HL-60 (cell line): ENCODE results near the gene TSPAN13.

Experiments
- DNase-seq, 2 experiments: peaks; one replicate each; pipeline ENCODE4 v3.0.0-alpha.2; 2010 to 2020; ENCODE audit warnings: low read depth in 1 of 2, low spot score in 1 of 2
- H3K27ac ChIP-seq: fragments of 250-450 bp; sonication (Bioruptor Pico); replicated peaks from 2 replicates; pipeline ENCODE4 v1.5.1; 2020; ENCODE audit warnings: mild to moderate bottlenecking, moderate library complexity
- H3K27me3 ChIP-seq: fragments of 250-450 bp; sonication (Bioruptor Pico); 2 replicates; pipeline ENCODE4 v1.5.1; 2021; ENCODE audit warnings: mild to moderate bottlenecking, moderate library complexity; ENCODE audit not compliant: insufficient read depth, poor library complexity, severe bottlenecking
- H3K4me3 ChIP-seq: replicated peaks from 2 replicates; pipeline ENCODE4 v1.5.1; 2011; ENCODE audit warnings: mild to moderate bottlenecking, control low read depth, low read length; ENCODE audit not compliant: insufficient read depth
- CTCF ChIP-seq: IDR thresholded peaks from one replicate; pipeline ENCODE4 v1.5.1; 2011; ENCODE audit warnings: low read length, control low read depth, inconsistent platforms; ENCODE audit not compliant: insufficient read depth
- GABPA ChIP-seq: IDR thresholded peaks from 2 replicates; pipeline ENCODE4 v1.6.1; 2012; ENCODE audit warnings: low read depth
- POLR2AphosphoS5 ChIP-seq: IDR thresholded peaks from 2 replicates; pipeline ENCODE4 v1.6.1; 2012; ENCODE audit warnings: low read depth
- SPI1 ChIP-seq: IDR thresholded peaks from 2 replicates; pipeline ENCODE4 v1.6.1; 2012; ENCODE audit warnings: low read depth, mild to moderate bottlenecking, borderline replicate concordance
- TF ChIP-seq, protein P1 (sequence below): IDR thresholded peaks from 2 replicates; pipeline ENCODE4 v1.6.1; 2012; ENCODE audit warnings: low read depth; ENCODE audit not compliant: insufficient replicate concordance

The TSPAN13 gene

DNA sequence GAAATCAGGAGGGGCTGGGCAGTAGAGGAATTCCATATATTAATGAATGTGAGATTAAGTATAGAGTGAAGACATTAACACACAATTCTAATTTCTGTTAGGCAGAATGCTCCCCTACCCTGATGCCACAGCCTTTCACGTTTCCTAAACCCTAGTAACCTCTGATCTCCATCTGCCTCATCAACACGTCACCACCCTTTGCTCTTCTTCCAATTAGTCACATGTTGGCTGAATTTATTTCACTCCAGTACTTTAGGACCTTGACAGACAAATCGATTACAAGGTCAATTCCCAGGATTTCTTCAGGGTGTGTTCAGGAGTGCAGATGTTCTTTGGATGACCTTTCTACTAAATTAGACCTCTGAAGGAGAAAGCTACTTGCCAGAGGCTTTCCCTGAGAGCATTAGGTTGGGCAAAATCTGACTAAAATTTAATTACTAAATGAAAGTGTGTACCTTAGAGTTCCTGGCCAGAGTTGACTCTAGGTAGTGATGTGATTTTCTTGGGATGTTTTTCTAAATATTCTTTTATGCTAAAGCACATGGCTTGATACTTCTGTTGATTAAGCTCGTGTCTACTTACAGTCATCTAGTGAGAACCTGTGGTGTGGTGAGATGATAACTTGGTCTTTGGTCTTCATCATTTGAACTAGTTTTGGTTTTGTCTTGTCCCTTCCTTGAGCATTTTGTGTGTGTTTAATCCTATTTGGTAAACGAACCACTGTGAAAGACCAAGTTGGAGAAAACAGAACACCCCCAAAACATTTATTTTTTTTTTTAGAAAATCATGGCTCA lies 38.5 kb downstream of the TSPAN13 start:
- no peak overlapping the region for H3K27ac ChIP-seq
- TF ChIP-seq GABPA (no peak), POLR2AphosphoS5 (no peak), CTCF (no peak), SPI1 (no peak)
- TF ChIP-seq, protein P1, sequence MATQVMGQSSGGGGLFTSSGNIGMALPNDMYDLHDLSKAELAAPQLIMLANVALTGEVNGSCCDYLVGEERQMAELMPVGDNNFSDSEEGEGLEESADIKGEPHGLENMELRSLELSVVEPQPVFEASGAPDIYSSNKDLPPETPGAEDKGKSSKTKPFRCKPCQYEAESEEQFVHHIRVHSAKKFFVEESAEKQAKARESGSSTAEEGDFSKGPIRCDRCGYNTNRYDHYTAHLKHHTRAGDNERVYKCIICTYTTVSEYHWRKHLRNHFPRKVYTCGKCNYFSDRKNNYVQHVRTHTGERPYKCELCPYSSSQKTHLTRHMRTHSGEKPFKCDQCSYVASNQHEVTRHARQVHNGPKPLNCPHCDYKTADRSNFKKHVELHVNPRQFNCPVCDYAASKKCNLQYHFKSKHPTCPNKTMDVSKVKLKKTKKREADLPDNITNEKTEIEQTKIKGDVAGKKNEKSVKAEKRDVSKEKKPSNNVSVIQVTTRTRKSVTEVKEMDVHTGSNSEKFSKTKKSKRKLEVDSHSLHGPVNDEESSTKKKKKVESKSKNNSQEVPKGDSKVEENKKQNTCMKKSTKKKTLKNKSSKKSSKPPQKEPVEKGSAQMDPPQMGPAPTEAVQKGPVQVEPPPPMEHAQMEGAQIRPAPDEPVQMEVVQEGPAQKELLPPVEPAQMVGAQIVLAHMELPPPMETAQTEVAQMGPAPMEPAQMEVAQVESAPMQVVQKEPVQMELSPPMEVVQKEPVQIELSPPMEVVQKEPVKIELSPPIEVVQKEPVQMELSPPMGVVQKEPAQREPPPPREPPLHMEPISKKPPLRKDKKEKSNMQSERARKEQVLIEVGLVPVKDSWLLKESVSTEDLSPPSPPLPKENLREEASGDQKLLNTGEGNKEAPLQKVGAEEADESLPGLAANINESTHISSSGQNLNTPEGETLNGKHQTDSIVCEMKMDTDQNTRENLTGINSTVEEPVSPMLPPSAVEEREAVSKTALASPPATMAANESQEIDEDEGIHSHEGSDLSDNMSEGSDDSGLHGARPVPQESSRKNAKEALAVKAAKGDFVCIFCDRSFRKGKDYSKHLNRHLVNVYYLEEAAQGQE, result no peak
- H3K27me3 ChIP-seq, result no peaks in the 10 kb centered on the region
- DNase-seq, result no peak
- H3K4me3 ChIP-seq, result no peak overlapping the region

DNA sequence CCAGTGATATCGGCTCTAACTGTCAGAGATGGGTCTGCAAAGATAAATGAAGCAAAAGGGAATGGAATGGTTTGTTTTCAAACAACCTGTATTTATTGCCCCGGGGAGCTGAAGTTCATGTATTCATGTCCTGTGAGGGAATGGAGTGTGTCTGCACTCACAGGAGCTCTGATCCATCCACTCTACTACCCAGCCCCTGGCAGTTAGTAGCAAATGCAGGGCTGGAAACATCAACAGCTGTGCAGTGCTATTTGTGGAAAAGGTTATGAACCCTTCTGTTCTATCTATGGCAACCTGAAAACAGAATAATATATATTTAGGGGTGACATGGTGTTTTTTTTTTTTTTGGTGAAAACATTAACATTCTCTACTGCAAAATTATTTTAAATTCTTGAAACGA lies 41.4 kb downstream of the TSPAN13 start:
- H3K27ac ChIP-seq, result no peak overlapping the region
- no peaks in the 10 kb centered on the region for H3K27me3 ChIP-seq
- TF ChIP-seq POLR2AphosphoS5, result no peak
- no peak for TF ChIP-seq GABPA
- TF ChIP-seq, protein P1, result no peak
- no peak for TF ChIP-seq CTCF
- TF ChIP-seq SPI1, result no peak
- H3K4me3 ChIP-seq, result no peak overlapping the region
- no peak for DNase-seq

GRCh38 chr7:16795624-16796023 lies 42.1 kb downstream of the TSPAN13 start:
- H3K27me3 ChIP-seq, result no peaks in the 10 kb centered on the region
- TF ChIP-seq, protein P1, result no peak
- TF ChIP-seq CTCF (no peak), SPI1 (no peak), POLR2AphosphoS5 (no peak)
- no peak for DNase-seq
- no peak overlapping the region for H3K4me3 ChIP-seq
- no peak overlapping the region for H3K27ac ChIP-seq
